IMR-90 (cell line): ENCODE results near the gene NT5C1A. TPM values are rescaled to one million over a fixed set of nuclear protein-coding genes. Genes with fewer than 3 reads are reported as not detected.

ENCODE experiments used
- ATAC-seq: fragments of 200-7000 bp; cut with Tn5 transposase; 2 replicates; pipeline ENCODE4 v1.9.1; 2020; ENCODE audit warnings: low read depth, mild to moderate bottlenecking, moderate library complexity
- BruUV-seq: library from RNA; stranded (reverse); fragments of 400-500 nt; replicated peaks from 2 replicates; lab custom pipeline; 2021; lab: Mats Ljungman, UMichigan
- CTCF ChIA-PET: fragments of 300-600 bp; formaldehyde crosslinking; extraction: SDS; loops from one replicate; lab custom pipeline; 2021; ENCODE audit warnings: antibody characterized with exemption; lab: Yijun Ruan, JAX
- POLR2A ChIA-PET: fragments of 300-600 bp; sonication (Branson Sonifier 250); formaldehyde crosslinking; loops from one replicate; lab custom pipeline; 2022; ENCODE audit warnings: antibody characterized with exemption; ENCODE audit not compliant: unreplicated experiment; lab: Charles Lee
- DNase-seq: peaks from one replicate; pipeline ENCODE4 v3.0.0; 2013
- H2AFZ ChIP-seq: replicated peaks from 2 replicates; pipeline ENCODE3; 2013; ENCODE audit warnings: low read length, mild to moderate bottlenecking; ENCODE audit not compliant: poor library complexity
- H2AK5ac ChIP-seq: 2 replicates; pipeline ENCODE4 v1.6.1; 2013; ENCODE audit warnings: low read depth, low read length, inconsistent platforms
- H2AK9ac ChIP-seq: replicated peaks from 2 replicates; pipeline ENCODE3; 2013; ENCODE audit warnings: mild to moderate bottlenecking, low read depth, low read length, moderate library complexity; ENCODE audit not compliant: poor library complexity
- H2BK120ac ChIP-seq: 2 replicates; pipeline ENCODE4 v1.6.1; 2013; ENCODE audit warnings: low read depth, low read length, inconsistent platforms
- H2BK15ac ChIP-seq: 3 replicates; pipeline ENCODE4 v1.6.1; 2013; ENCODE audit warnings: low read depth, low read length, inconsistent platforms
- H2BK20ac ChIP-seq: 2 replicates; pipeline ENCODE4 v1.6.1; 2013; ENCODE audit warnings: low read depth, mild to moderate bottlenecking, inconsistent platforms, low read length, moderate library complexity
- H2BK5ac ChIP-seq: 2 replicates; pipeline ENCODE4 v1.6.1; 2013; ENCODE audit warnings: mild to moderate bottlenecking, low read depth, low read length, inconsistent platforms; ENCODE audit not compliant: poor library complexity, severe bottlenecking
- H3K14ac ChIP-seq: replicated peaks from 2 replicates; pipeline ENCODE4 v1.6.1; 2013; ENCODE audit warnings: low read depth, low read length, inconsistent platforms
- H3K18ac ChIP-seq: 2 replicates; pipeline ENCODE4 v1.6.1; 2013; ENCODE audit warnings: low read depth, low read length, control low read depth
- H3K23ac ChIP-seq: 2 replicates; pipeline ENCODE4 v1.6.1; 2013; ENCODE audit warnings: low read depth, low read length, inconsistent platforms
- H3K27ac ChIP-seq: 2 replicates; pipeline ENCODE4 v1.5.1; 2013; ENCODE audit warnings: mild to moderate bottlenecking, control low read depth, low read length; ENCODE audit not compliant: insufficient read depth
- H3K27me3 ChIP-seq: 2 replicates; pipeline ENCODE4 v1.6.1; 2013; ENCODE audit warnings: low read length; ENCODE audit not compliant: control insufficient read depth, insufficient read depth
- H3K36me3 ChIP-seq: 2 replicates; pipeline ENCODE4 v1.6.1; 2013; ENCODE audit warnings: low read length, mixed read lengths; ENCODE audit not compliant: control insufficient read depth, insufficient read depth
- H3K4ac ChIP-seq: 2 replicates; pipeline ENCODE4 v1.6.1; 2013; ENCODE audit warnings: low read depth, low read length, inconsistent platforms
- H3K4me1 ChIP-seq: 2 replicates; pipeline ENCODE4 v1.6.1; 2013; ENCODE audit warnings: low read length, mixed read lengths; ENCODE audit not compliant: control insufficient read depth, insufficient read depth
- H3K4me2 ChIP-seq: 2 replicates; pipeline ENCODE4 v1.6.1; 2013; ENCODE audit warnings: low read depth, mild to moderate bottlenecking, control low read depth, low read length, moderate library complexity
- H3K4me3 ChIP-seq: 2 replicates; pipeline ENCODE4 v1.5.1; 2013; ENCODE audit warnings: low read depth, mild to moderate bottlenecking, control low read depth, low read length, moderate library complexity; ENCODE audit not compliant: insufficient read depth
- H3K56ac ChIP-seq: 2 replicates; pipeline ENCODE4 v1.6.1; 2013; ENCODE audit warnings: low read length, inconsistent platforms; ENCODE audit not compliant: insufficient read depth; ENCODE audit errors: extremely low read depth
- H3K79me1 ChIP-seq, 2 experiments: 2 replicates each; pipeline ENCODE4 v1.6.1; 2013; ENCODE audit warnings: low read length in 2 of 2, inconsistent platforms in 1 of 2, low read depth in 1 of 2
- H3K9ac ChIP-seq: 2 replicates; pipeline ENCODE4 v1.6.1; 2013; ENCODE audit warnings: low read depth, low read length, control low read depth
- H3K9me1 ChIP-seq: 2 replicates; pipeline ENCODE4 v1.6.1; 2013; ENCODE audit warnings: low read length, inconsistent platforms; ENCODE audit not compliant: insufficient read depth
- H3K9me3 ChIP-seq: 2 replicates; pipeline ENCODE4 v1.6.1; 2013; ENCODE audit warnings: low read length; ENCODE audit not compliant: control insufficient read depth, insufficient read depth
- H4K20me1 ChIP-seq: 2 replicates; pipeline ENCODE4 v1.6.1; 2013; ENCODE audit warnings: low read length, inconsistent platforms; ENCODE audit not compliant: insufficient read depth
- H4K5ac ChIP-seq: 2 replicates; pipeline ENCODE4 v1.6.1; 2013; ENCODE audit warnings: mild to moderate bottlenecking, low read depth, low read length, control low read depth
- H4K8ac ChIP-seq, 2 experiments: 2 replicates each; pipeline ENCODE4 v1.6.1; 2013; ENCODE audit warnings: low read depth in 2 of 2, low read length in 2 of 2, control low read depth in 1 of 2, inconsistent platforms in 1 of 2
- H4K91ac ChIP-seq: 2 replicates; pipeline ENCODE4 v1.6.1; 2013; ENCODE audit warnings: low read depth, low read length, inconsistent platforms; ENCODE audit not compliant: insufficient read depth
- BHLHE40 ChIP-seq: fragments of 150-350 bp; IDR thresholded peaks from 2 replicates; pipeline ENCODE4 v1.6.1; 2016; ENCODE audit warnings: mild to moderate bottlenecking, low read depth, low read length
- CEBPB ChIP-seq: IDR thresholded peaks from 2 replicates; pipeline ENCODE4 v1.6.1; 2012; ENCODE audit warnings: low read depth, low read length, improper control_type of control experiment
- CHD1 ChIP-seq: IDR thresholded peaks from 2 replicates; pipeline ENCODE4 v1.6.1; 2012; ENCODE audit warnings: low read depth, low read length, improper control_type of control experiment
- CTCF ChIP-seq: conservative IDR thresholded peaks from 2 replicates; pipeline ENCODE4 v1.5.1; 2012; ENCODE audit warnings: mild to moderate bottlenecking, low read depth, low read length, improper control_type of control experiment
- ELK1 ChIP-seq: fragments of 150-350 bp; IDR thresholded peaks from 2 replicates; pipeline ENCODE4 v1.6.1; 2016; ENCODE audit warnings: low read depth, mild to moderate bottlenecking, low read length, moderate library complexity, borderline replicate concordance
- FOS ChIP-seq: fragments of 150-350 bp; IDR thresholded peaks from 2 replicates; pipeline ENCODE4 v1.6.1; 2016; ENCODE audit warnings: low read depth, low read length
- MAFK ChIP-seq: IDR thresholded peaks from 2 replicates; pipeline ENCODE4 v1.6.1; 2012; ENCODE audit warnings: low read depth, low read length, improper control_type of control experiment
- MAZ ChIP-seq: IDR thresholded peaks from 2 replicates; pipeline ENCODE4 v1.6.1; 2012; ENCODE audit warnings: low read depth, mild to moderate bottlenecking, low read length, improper control_type of control experiment, moderate library complexity, borderline replicate concordance
- MXI1 ChIP-seq: IDR thresholded peaks from 2 replicates; pipeline ENCODE4 v1.6.1; 2012; ENCODE audit warnings: low read depth, mild to moderate bottlenecking, low read length, moderate library complexity, borderline replicate concordance
- NFE2L2 ChIP-seq: fragments of 150-350 bp; IDR thresholded peaks from 2 replicates; pipeline ENCODE4 v1.6.1; 2016; ENCODE audit warnings: low read depth, mild to moderate bottlenecking, low read length
- POLR2A ChIP-seq: IDR thresholded peaks from 2 replicates; pipeline ENCODE4 v1.6.1; 2012; ENCODE audit warnings: mild to moderate bottlenecking, low read depth, low read length
- RAD21 ChIP-seq: IDR thresholded peaks from 2 replicates; pipeline ENCODE4 v1.6.1; 2012; ENCODE audit warnings: low read length, improper control_type of control experiment
- RCOR1 ChIP-seq: IDR thresholded peaks from 2 replicates; pipeline ENCODE4 v1.6.1; 2012; ENCODE audit warnings: mild to moderate bottlenecking, low read length, improper control_type of control experiment; ENCODE audit not compliant: insufficient replicate concordance
- RFX5 ChIP-seq: IDR thresholded peaks from 2 replicates; pipeline ENCODE4 v1.8.0; 2012; ENCODE audit warnings: low read depth, mild to moderate bottlenecking, low read length, moderate library complexity
- SMC3 ChIP-seq: fragments of 150-350 bp; IDR thresholded peaks from 2 replicates; pipeline ENCODE4 v1.6.1; 2016; ENCODE audit warnings: low read depth, mild to moderate bottlenecking, antibody characterized with exemption, low read length, moderate library complexity
- dilution Hi-C: fragments of 300-500 bp; cut with HindIII; formaldehyde crosslinking; loops from one replicate; pipeline ENCODE4 v1.14.3; 2018; ENCODE audit warnings: low sequenced_read_pairs; ENCODE audit not compliant: unreplicated experiment
- in situ Hi-C: fragments of 300-500 bp; cut with MboI; formaldehyde crosslinking; loops from 3 replicates; pipeline ENCODE4 v1.14.3; 2019; ENCODE audit warnings: low sequenced_read_pairs, inconsistent platforms, mixed read lengths
- intact Hi-C: fragments of 100-400 bp; cut with micrococcal nuclease; formaldehyde crosslinking; loops from 2 replicates; pipeline ENCODE4 v1.10.0; 2022
- polyA plus RNA-seq, 3 experiments: library from polyadenylated mRNA; depleted of rRNA; stranded (reverse); fragments of >200 nt; gene quantifications; 2 replicates each; pipeline ENCODE4 v1.2.3, GENCODE V29; 2012; ENCODE audit warnings: low replicate concordance in 1 of 3
- total RNA-seq: library from RNA; depleted of rRNA; stranded (reverse); fragments of >200 nt; gene quantifications from 2 replicates; pipeline ENCODE4 v1.2.3, GENCODE V29; 2012

NT5C1A gene
- total and polyA plus RNA-seq, 2 of the 4 experiments (the other 2 are of a cell fraction): not detected

DNA sequence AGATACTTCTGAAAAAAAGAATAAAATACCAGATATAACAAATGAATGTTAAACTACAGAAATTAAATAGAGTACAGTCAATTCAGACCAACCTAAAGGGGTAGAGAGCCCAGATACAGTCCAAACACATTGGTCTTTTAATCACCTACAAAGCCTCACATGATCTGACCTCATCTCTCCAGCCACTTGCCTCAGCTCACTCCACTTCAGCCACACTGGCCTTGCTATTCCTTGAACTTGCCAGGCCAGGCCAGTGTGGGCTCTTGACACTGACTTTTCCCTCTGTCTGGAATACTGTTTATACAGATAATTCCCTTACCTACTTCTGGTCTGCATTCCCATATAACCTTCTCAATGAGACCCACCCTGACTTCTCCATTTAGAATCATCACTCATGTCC, 49.8 kb upstream of the NT5C1A start:
- ChIA-PET POLR2A (no interaction called here), CTCF (interaction anchor here (1.3 kb wide), 1 partner anchor 13 kb away, joined by 3 read pairs; no protein-coding TSS in a partner anchor)
- Histone ChIP-seq H3K4ac (no peak overlapping the region), H3K4me2 (no peak overlapping the region), H2BK15ac (no peak overlapping the region), H3K4me3 (no peak overlapping the region), H3K27me3 (peaks cover 43% of the 10 kb centered on the region), H3K4me1 (no peaks in the 10 kb centered on the region), H2BK20ac (no peak overlapping the region), H2AK5ac (no peak overlapping the region), H3K9me3 (no peaks in the 10 kb centered on the region), H4K20me1 (no peaks in the 10 kb centered on the region), H3K79me1 (no peaks in the 10 kb centered on the region), H2BK120ac (no peak overlapping the region), H3K18ac (no peak overlapping the region), H4K91ac (no peak overlapping the region), H2BK5ac (no peak overlapping the region), H2AK9ac (no peak overlapping the region), H3K56ac (no peak overlapping the region), H4K5ac (no peak overlapping the region), H2AFZ (no peak overlapping the region), H3K9me1 (no peaks in the 10 kb centered on the region), H3K14ac (no peak overlapping the region), H3K36me3 (no peaks in the 10 kb centered on the region), H3K23ac (no peak overlapping the region), H3K27ac (no peak overlapping the region), H3K9ac (no peak overlapping the region), H4K8ac (no peak overlapping the region)
- no peak for DNase-seq
- in situ Hi-C loops: no loop called here
- intact Hi-C loops: no loop called here
- ATAC-seq: no peak
- dilution Hi-C loops: no loop called here
- no TSS peak for BruUV-seq
- TF ChIP-seq MAFK: no peak
- no peak for TF ChIP-seq CTCF
- TF ChIP-seq FOS: no peak
- no peak for TF ChIP-seq CEBPB
- no peak for TF ChIP-seq SMC3
- no peak for TF ChIP-seq ELK1
- no peak for TF ChIP-seq CHD1
- TF ChIP-seq RFX5: no peak
- no peak for TF ChIP-seq BHLHE40
- TF ChIP-seq RAD21: no peak
- TF ChIP-seq MAZ: no peak
- TF ChIP-seq NFE2L2: no peak
- TF ChIP-seq RCOR1: no peak
- TF ChIP-seq MXI1: no peak
- TF ChIP-seq POLR2A: no peak
